ENCODE data around the gene FILIP1L.

FILIP1L gene

GRCh38 chr3:99865321-99865720 lies 249.0 kb downstream of the FILIP1L start:
- Histone ChIP-seq H3K4me1 (ENCODE audit: low read length) (no peaks in the 10 kb centered on the region), H3K9ac (ENCODE audit: low read length) (no peak overlapping the region), H3F3A (ENCODE audit: insufficient read depth, low read length) (no peaks in the 10 kb centered on the region), H3K9me3 (replicated peaks; ENCODE audit: insufficient read depth, low read length) (no peaks in the 10 kb centered on the region), H3K79me2 (ENCODE audit: low read length) (no peaks in the 10 kb centered on the region), H3K27me3 (replicated peaks; ENCODE audit: insufficient read depth, low read length) (no peaks in the 10 kb centered on the region), H2AFZ (ENCODE audit: low read length) (no peak overlapping the region), H4K20me1 (ENCODE audit: insufficient read depth, low read length) (no peaks in the 10 kb centered on the region), H3K36me3 (replicated peaks; ENCODE audit: insufficient read depth, low read length) (no peaks in the 10 kb centered on the region), H3K27ac (ENCODE audit: low read length) (no peak overlapping the region), H3K4me3 (ENCODE audit: low read length) (no peak overlapping the region), H3K4me2 (ENCODE audit: low read depth, low read length) (no peak overlapping the region), H3K9me2 (replicated peaks; ENCODE audit: insufficient read depth, low read length) (no peaks in the 10 kb centered on the region)
- TF ChIP-seq EZH2phosphoT487 (IDR thresholded peaks at IDR 0.05; ENCODE audit: low read length) = no peak
- no peak for TF ChIP-seq CTCF (IDR thresholded peaks at IDR 0.05; ENCODE audit: low read length)
- no peak for TF ChIP-seq EZH2 (optimal IDR thresholded peaks at IDR 0.05; ENCODE audit: low read depth, low read length)
- no peak for DNase-seq

GRCh38 chr3:99864289-99864688 lies 250.0 kb downstream of the FILIP1L start:
- no peak overlapping the region for H3K4me2 ChIP-seq (ENCODE audit: low read depth, low read length)
- no peak for TF ChIP-seq EZH2 (optimal IDR thresholded peaks at IDR 0.05; ENCODE audit: low read depth, low read length)
- TF ChIP-seq EZH2phosphoT487 (IDR thresholded peaks at IDR 0.05; ENCODE audit: low read length) = no peak
- TF ChIP-seq CTCF (IDR thresholded peaks at IDR 0.05; ENCODE audit: low read length) = no peak
- no peak for DNase-seq
- no peak overlapping the region for H3K4me3 ChIP-seq (ENCODE audit: low read length)
- H3K9me2 ChIP-seq (replicated peaks; ENCODE audit: insufficient read depth, low read length) = no peaks in the 10 kb centered on the region
- no peaks in the 10 kb centered on the region for H3K27me3 ChIP-seq (replicated peaks; ENCODE audit: insufficient read depth, low read length)
- no peak overlapping the region for H3K27ac ChIP-seq (ENCODE audit: low read length)
- H2AFZ ChIP-seq (ENCODE audit: low read length) = no peak overlapping the region
- no peaks in the 10 kb centered on the region for H3K4me1 ChIP-seq (ENCODE audit: low read length)
- no peaks in the 10 kb centered on the region for H3K79me2 ChIP-seq (ENCODE audit: low read length)
- H3K9ac ChIP-seq (ENCODE audit: low read length) = no peak overlapping the region
- no peaks in the 10 kb centered on the region for H3K9me3 ChIP-seq (replicated peaks; ENCODE audit: insufficient read depth, low read length)
- no peaks in the 10 kb centered on the region for H3F3A ChIP-seq (ENCODE audit: insufficient read depth, low read length)
- no peaks in the 10 kb centered on the region for H3K36me3 ChIP-seq (replicated peaks; ENCODE audit: insufficient read depth, low read length)
- no peaks in the 10 kb centered on the region for H4K20me1 ChIP-seq (ENCODE audit: insufficient read depth, low read length)

GRCh38 chr3:99863588-99863987 lies 250.7 kb downstream of the FILIP1L start:
- Histone ChIP-seq H3K79me2 (ENCODE audit: low read length) (no peaks in the 10 kb centered on the region), H3K4me2 (ENCODE audit: low read depth, low read length) (no peak overlapping the region), H3K27ac (ENCODE audit: low read length) (no peak overlapping the region), H3F3A (ENCODE audit: insufficient read depth, low read length) (no peaks in the 10 kb centered on the region), H3K4me3 (ENCODE audit: low read length) (no peak overlapping the region), H3K4me1 (ENCODE audit: low read length) (no peaks in the 10 kb centered on the region), H3K9ac (ENCODE audit: low read length) (no peak overlapping the region), H4K20me1 (ENCODE audit: insufficient read depth, low read length) (no peaks in the 10 kb centered on the region), H3K9me2 (replicated peaks; ENCODE audit: insufficient read depth, low read length) (no peaks in the 10 kb centered on the region), H3K9me3 (replicated peaks; ENCODE audit: insufficient read depth, low read length) (no peaks in the 10 kb centered on the region), H2AFZ (ENCODE audit: low read length) (no peak overlapping the region), H3K27me3 (replicated peaks; ENCODE audit: insufficient read depth, low read length) (no peaks in the 10 kb centered on the region), H3K36me3 (replicated peaks; ENCODE audit: insufficient read depth, low read length) (no peaks in the 10 kb centered on the region)
- no peak for TF ChIP-seq EZH2phosphoT487 (IDR thresholded peaks at IDR 0.05; ENCODE audit: low read length)
- no peak for TF ChIP-seq CTCF (IDR thresholded peaks at IDR 0.05; ENCODE audit: low read length)
- TF ChIP-seq EZH2 (optimal IDR thresholded peaks at IDR 0.05; ENCODE audit: low read depth, low read length) = no peak
- DNase-seq = no peak

Data from MM.1S (cell line).